GM23338 (cell line): ENCODE measurements around the gene WDR27. TPM values are rescaled to one million over a fixed set of nuclear protein-coding genes. Genes with fewer than 3 reads are reported as not detected.

Experiments
- ATAC-seq: fragments of 200-7000 bp; cut with Tn5 transposase; 3 replicates; pipeline ENCODE4 v1.9.1; 2020
- DNase-seq: peaks from one replicate; pipeline ENCODE4 v3.0.0-alpha.2; 2015; ENCODE audit warnings: low spot score
- H2AFZ ChIP-seq: fragments of 200-600 bp; sonication (generic); 2 replicates; pipeline ENCODE4 v1.8.0; 2016; ENCODE audit warnings: antibody characterized with exemption, mild to moderate bottlenecking, moderate library complexity
- H3F3A ChIP-seq: fragments of 200-600 bp; sonication (generic); replicated peaks from 2 replicates; pipeline ENCODE4 v1.8.0; 2017; ENCODE audit warnings: antibody characterized with exemption, mixed run types, low read depth
- H3K27ac ChIP-seq: fragments of 200-600 bp; sonication (generic); 2 replicates; pipeline ENCODE4 v1.6.1; 2016; ENCODE audit warnings: low read depth
- H3K27me3 ChIP-seq: fragments of 200-600 bp; sonication (generic); 2 replicates; pipeline ENCODE4 v1.8.0; 2016; ENCODE audit warnings: mild to moderate bottlenecking, mixed run types, moderate library complexity; ENCODE audit not compliant: insufficient read depth
- H3K36me3 ChIP-seq: fragments of 200-600 bp; sonication (generic); 2 replicates; pipeline ENCODE4 v1.8.0; 2016; ENCODE audit warnings: mild to moderate bottlenecking; ENCODE audit not compliant: insufficient read depth
- H3K4me1 ChIP-seq: fragments of 200-600 bp; sonication (generic); 2 replicates; pipeline ENCODE4 v1.8.0; 2016; ENCODE audit warnings: mild to moderate bottlenecking, moderate library complexity; ENCODE audit not compliant: insufficient read depth
- H3K4me2 ChIP-seq: fragments of 200-600 bp; sonication (generic); 2 replicates; pipeline ENCODE4 v1.7.1; 2017; ENCODE audit warnings: mixed run types
- H3K4me3 ChIP-seq: fragments of 200-600 bp; sonication (generic); 2 replicates; pipeline ENCODE4 v1.6.1; 2016; ENCODE audit warnings: mixed run types
- H3K79me2 ChIP-seq: fragments of 200-600 bp; sonication (generic); replicated peaks from 2 replicates; pipeline ENCODE4 v1.8.0; 2017; ENCODE audit warnings: mild to moderate bottlenecking; ENCODE audit not compliant: insufficient read depth
- H3K9me2 ChIP-seq: fragments of 200-600 bp; sonication (generic); 2 replicates; pipeline ENCODE4 v1.8.0; 2017; ENCODE audit not compliant: insufficient read depth
- H4K20me1 ChIP-seq: fragments of 200-600 bp; sonication (generic); replicated peaks from 2 replicates; pipeline ENCODE4 v1.8.0; 2017; ENCODE audit warnings: mild to moderate bottlenecking; ENCODE audit not compliant: insufficient read depth
- H3K27ac Mint-ChIP-seq: 2 replicates; pipeline ENCODE4 v1.8.0; 2020; ENCODE audit warnings: inconsistent platforms, mild to moderate bottlenecking, moderate library complexity, mixed read lengths
- H3K27me3 Mint-ChIP-seq: 3 replicates; pipeline ENCODE4 v1.8.0; 2022; ENCODE audit warnings: low read depth, mild to moderate bottlenecking, moderate library complexity, mixed read lengths, inconsistent platforms; ENCODE audit not compliant: insufficient read depth, poor library complexity
- H3K36me3 Mint-ChIP-seq: 3 replicates; pipeline ENCODE4 v1.8.0; 2021; ENCODE audit warnings: low read depth, mild to moderate bottlenecking, inconsistent platforms, moderate library complexity, mixed read lengths
- H3K4me1 Mint-ChIP-seq: 3 replicates; pipeline ENCODE4 v1.8.0; 2020; ENCODE audit warnings: mild to moderate bottlenecking, inconsistent platforms, mixed read lengths
- H3K4me3 Mint-ChIP-seq: 3 replicates; pipeline ENCODE4 v1.8.0; 2021; ENCODE audit warnings: moderate library complexity, mild to moderate bottlenecking, inconsistent platforms, mixed read lengths
- H3K9me3 Mint-ChIP-seq: 3 replicates; pipeline ENCODE4 v1.8.0; 2020; ENCODE audit warnings: moderate library complexity, mild to moderate bottlenecking, inconsistent platforms, mixed read lengths
- EZH2 ChIP-seq: fragments of 200-600 bp; sonication (generic); IDR thresholded peaks from one replicate; pipeline ENCODE4 v1.8.0; 2017; ENCODE audit warnings: antibody characterized with exemption, mild to moderate bottlenecking, low read depth; ENCODE audit not compliant: unreplicated experiment
- EZH2phosphoT487 ChIP-seq: fragments of 200-600 bp; sonication (generic); IDR thresholded peaks from one replicate; pipeline ENCODE4 v1.8.1; 2018; ENCODE audit warnings: antibody characterized with exemption; ENCODE audit not compliant: unreplicated experiment
- JUNB ChIP-seq: IDR thresholded peaks from one replicate; pipeline ENCODE4 v1.6.1; 2016; ENCODE audit warnings: antibody characterized with exemption; ENCODE audit not compliant: unreplicated experiment
- NANOG ChIP-seq: IDR thresholded peaks from 2 replicates; pipeline ENCODE4 v1.6.1; 2016; ENCODE audit warnings: antibody characterized with exemption, borderline replicate concordance
- POLR2AphosphoS5 ChIP-seq: IDR thresholded peaks from 2 replicates; pipeline ENCODE4 v1.6.1; 2016; ENCODE audit warnings: antibody characterized with exemption, low read depth
- STAT1 ChIP-seq: IDR thresholded peaks from one replicate; pipeline ENCODE4 v1.6.1; 2016; ENCODE audit warnings: antibody characterized with exemption; ENCODE audit not compliant: unreplicated experiment
- ZNF331 ChIP-seq: fragments of 250-450 bp; sonication (Bioruptor Pico); IDR thresholded peaks from 2 replicates; pipeline ENCODE4 v1.5.0; 2020; ENCODE audit warnings: low read depth, mild to moderate bottlenecking, moderate library complexity
- polyA plus RNA-seq: library from polyadenylated mRNA; unstranded; fragments of >200 nt; fragmentation: Nextera tagmentation; extraction: Ambion mirVana; gene quantifications from 2 replicates; pipeline ENCODE4 v1.2.1, GENCODE V29; 2016
- total RNA-seq: library from RNA; depleted of rRNA; stranded (reverse); fragments of >200 nt; shearing (Covaris generic); gene quantifications from 2 replicates; pipeline ENCODE4 v1.2.3, GENCODE V29; 2014
- TF ChIP-seq, protein P1 (sequence below): IDR thresholded peaks from 2 replicates; pipeline ENCODE4 v1.6.1; 2016; ENCODE audit warnings: antibody characterized with exemption
- TF ChIP-seq, protein P2 (sequence below): fragments of 250-450 bp; sonication (Bioruptor Pico); IDR thresholded peaks from 2 replicates; pipeline ENCODE4 v1.5.0; 2020; ENCODE audit warnings: mild to moderate bottlenecking, moderate library complexity
- TF ChIP-seq, protein P3 (sequence below), 2 experiments: fragments of 200-600 bp in 1 of 2; sonication (generic) in 1 of 2; conservative IDR thresholded peaks; 2 replicates each; pipeline versions ENCODE4 v1.5.1 to v1.6.1; 2016 to 2017; ENCODE audit warnings: antibody characterized with exemption in 2 of 2, low read depth in 2 of 2, mild to moderate bottlenecking in 2 of 2, moderate library complexity in 1 of 2
- TF ChIP-seq, protein P4 (sequence below): IDR thresholded peaks from one replicate; pipeline ENCODE4 v1.6.1; 2018; ENCODE audit warnings: antibody characterized with exemption; ENCODE audit not compliant: unreplicated experiment

WDR27 gene
- total and polyA plus RNA-seq, 2 experiments from 2014 or later = 55.3 to 80.4 TPM

DNA sequence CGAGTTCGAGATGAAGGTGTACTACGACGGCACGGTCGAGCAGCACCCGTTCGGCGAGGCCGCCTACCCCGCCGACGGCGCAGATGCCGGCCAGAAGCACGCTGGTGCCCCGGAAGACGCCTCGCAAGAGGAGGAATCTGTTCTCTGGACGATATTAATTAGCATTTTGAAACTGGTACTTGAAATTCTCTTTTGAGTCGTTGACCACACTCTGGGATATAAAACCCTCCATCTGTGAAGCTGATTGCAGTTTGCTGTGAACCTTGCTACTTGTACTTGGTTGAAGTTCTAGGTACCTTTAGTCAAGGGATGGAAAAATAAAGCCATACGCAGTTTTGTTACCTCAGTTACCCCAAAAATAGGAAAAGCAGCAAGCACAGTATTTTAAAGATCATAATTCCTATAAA is 1.0 kb upstream of the WDR27 start:
- Mint-ChIP-seq H3K4me3 (peak overlapping the region; percentile 90), H3K9me3 (no peaks in the 10 kb centered on the region; the same call in 2 of the 3 replicates), H3K36me3 (peaks cover 30% of the 10 kb centered on the region), H3K27me3 (no peaks in the 10 kb centered on the region), H3K27ac (peak overlapping the region; percentile 90), H3K4me1 (peaks cover 27% of the 10 kb centered on the region)
- Histone ChIP-seq H2AFZ (no peak overlapping the region), H3K9me2 (no peaks in the 10 kb centered on the region), H3K27me3 (no peaks in the 10 kb centered on the region), H3F3A (no peaks in the 10 kb centered on the region), H3K4me1 (peaks cover 17% of the 10 kb centered on the region), H3K36me3 (no peaks in the 10 kb centered on the region), H3K4me2 (peak overlapping the region; percentile 89), H3K79me2 (peaks cover 61% of the 10 kb centered on the region), H4K20me1 (peaks cover 4% of the 10 kb centered on the region), H3K27ac (no peak overlapping the region), H3K4me3 (peak overlapping the region; percentile 92)
- TF ChIP-seq JUNB (no peak), NANOG (no peak), ZNF331 (CRISPR knock-in tag) (no peak), POLR2AphosphoS5 (no peak), EZH2phosphoT487 (no peak), EZH2 (no peak), STAT1 (no peak)
- TF ChIP-seq, protein P1, sequence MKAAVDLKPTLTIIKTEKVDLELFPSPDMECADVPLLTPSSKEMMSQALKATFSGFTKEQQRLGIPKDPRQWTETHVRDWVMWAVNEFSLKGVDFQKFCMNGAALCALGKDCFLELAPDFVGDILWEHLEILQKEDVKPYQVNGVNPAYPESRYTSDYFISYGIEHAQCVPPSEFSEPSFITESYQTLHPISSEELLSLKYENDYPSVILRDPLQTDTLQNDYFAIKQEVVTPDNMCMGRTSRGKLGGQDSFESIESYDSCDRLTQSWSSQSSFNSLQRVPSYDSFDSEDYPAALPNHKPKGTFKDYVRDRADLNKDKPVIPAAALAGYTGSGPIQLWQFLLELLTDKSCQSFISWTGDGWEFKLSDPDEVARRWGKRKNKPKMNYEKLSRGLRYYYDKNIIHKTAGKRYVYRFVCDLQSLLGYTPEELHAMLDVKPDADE = no peak
- TF ChIP-seq, protein P2, sequence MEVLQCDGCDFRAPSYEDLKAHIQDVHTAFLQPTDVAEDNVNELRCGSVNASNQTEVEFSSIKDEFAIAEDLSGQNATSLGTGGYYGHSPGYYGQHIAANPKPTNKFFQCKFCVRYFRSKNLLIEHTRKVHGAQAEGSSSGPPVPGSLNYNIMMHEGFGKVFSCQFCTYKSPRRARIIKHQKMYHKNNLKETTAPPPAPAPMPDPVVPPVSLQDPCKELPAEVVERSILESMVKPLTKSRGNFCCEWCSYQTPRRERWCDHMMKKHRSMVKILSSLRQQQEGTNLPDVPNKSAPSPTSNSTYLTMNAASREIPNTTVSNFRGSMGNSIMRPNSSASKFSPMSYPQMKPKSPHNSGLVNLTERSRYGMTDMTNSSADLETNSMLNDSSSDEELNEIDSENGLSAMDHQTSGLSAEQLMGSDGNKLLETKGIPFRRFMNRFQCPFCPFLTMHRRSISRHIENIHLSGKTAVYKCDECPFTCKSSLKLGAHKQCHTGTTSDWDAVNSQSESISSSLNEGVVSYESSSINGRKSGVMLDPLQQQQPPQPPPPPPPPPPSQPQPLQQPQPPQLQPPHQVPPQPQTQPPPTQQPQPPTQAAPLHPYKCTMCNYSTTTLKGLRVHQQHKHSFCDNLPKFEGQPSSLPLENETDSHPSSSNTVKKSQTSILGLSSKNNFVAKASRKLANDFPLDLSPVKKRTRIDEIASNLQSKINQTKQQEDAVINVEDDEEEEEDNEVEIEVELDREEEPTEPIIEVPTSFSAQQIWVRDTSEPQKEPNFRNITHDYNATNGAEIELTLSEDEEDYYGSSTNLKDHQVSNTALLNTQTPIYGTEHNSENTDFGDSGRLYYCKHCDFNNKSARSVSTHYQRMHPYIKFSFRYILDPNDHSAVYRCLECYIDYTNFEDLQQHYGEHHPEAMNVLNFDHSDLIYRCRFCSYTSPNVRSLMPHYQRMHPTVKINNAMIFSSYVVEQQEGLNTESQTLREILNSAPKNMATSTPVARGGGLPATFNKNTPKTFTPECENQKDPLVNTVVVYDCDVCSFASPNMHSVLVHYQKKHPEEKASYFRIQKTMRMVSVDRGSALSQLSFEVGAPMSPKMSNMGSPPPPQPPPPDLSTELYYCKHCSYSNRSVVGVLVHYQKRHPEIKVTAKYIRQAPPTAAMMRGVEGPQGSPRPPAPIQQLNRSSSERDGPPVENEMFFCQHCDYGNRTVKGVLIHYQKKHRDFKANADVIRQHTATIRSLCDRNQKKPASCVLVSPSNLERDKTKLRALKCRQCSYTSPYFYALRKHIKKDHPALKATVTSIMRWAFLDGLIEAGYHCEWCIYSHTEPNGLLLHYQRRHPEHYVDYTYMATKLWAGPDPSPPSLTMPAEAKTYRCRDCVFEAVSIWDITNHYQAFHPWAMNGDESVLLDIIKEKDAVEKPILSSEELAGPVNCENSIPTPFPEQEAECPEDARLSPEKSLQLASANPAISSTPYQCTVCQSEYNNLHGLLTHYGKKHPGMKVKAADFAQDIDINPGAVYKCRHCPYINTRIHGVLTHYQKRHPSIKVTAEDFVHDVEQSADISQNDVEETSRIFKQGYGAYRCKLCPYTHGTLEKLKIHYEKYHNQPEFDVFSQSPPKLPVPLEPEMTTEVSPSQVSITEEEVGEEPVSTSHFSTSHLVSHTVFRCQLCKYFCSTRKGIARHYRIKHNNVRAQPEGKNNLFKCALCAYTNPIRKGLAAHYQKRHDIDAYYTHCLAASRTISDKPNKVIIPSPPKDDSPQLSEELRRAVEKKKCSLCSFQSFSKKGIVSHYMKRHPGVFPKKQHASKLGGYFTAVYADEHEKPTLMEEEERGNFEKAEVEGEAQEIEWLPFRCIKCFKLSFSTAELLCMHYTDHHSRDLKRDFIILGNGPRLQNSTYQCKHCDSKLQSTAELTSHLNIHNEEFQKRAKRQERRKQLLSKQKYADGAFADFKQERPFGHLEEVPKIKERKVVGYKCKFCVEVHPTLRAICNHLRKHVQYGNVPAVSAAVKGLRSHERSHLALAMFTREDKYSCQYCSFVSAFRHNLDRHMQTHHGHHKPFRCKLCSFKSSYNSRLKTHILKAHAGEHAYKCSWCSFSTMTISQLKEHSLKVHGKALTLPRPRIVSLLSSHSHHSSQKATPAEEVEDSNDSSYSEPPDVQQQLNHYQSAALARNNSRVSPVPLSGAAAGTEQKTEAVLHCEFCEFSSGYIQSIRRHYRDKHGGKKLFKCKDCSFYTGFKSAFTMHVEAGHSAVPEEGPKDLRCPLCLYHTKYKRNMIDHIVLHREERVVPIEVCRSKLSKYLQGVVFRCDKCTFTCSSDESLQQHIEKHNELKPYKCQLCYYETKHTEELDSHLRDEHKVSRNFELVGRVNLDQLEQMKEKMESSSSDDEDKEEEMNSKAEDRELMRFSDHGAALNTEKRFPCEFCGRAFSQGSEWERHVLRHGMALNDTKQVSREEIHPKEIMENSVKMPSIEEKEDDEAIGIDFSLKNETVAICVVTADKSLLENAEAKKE (CRISPR knock-in tag) = no peak
- TF ChIP-seq, protein P3, sequence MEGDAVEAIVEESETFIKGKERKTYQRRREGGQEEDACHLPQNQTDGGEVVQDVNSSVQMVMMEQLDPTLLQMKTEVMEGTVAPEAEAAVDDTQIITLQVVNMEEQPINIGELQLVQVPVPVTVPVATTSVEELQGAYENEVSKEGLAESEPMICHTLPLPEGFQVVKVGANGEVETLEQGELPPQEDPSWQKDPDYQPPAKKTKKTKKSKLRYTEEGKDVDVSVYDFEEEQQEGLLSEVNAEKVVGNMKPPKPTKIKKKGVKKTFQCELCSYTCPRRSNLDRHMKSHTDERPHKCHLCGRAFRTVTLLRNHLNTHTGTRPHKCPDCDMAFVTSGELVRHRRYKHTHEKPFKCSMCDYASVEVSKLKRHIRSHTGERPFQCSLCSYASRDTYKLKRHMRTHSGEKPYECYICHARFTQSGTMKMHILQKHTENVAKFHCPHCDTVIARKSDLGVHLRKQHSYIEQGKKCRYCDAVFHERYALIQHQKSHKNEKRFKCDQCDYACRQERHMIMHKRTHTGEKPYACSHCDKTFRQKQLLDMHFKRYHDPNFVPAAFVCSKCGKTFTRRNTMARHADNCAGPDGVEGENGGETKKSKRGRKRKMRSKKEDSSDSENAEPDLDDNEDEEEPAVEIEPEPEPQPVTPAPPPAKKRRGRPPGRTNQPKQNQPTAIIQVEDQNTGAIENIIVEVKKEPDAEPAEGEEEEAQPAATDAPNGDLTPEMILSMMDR (conservative IDR thresholded peaks at IDR 0.05; ENCODE audit: low read depth in 2 of 2) = no peak
- TF ChIP-seq, protein P4, sequence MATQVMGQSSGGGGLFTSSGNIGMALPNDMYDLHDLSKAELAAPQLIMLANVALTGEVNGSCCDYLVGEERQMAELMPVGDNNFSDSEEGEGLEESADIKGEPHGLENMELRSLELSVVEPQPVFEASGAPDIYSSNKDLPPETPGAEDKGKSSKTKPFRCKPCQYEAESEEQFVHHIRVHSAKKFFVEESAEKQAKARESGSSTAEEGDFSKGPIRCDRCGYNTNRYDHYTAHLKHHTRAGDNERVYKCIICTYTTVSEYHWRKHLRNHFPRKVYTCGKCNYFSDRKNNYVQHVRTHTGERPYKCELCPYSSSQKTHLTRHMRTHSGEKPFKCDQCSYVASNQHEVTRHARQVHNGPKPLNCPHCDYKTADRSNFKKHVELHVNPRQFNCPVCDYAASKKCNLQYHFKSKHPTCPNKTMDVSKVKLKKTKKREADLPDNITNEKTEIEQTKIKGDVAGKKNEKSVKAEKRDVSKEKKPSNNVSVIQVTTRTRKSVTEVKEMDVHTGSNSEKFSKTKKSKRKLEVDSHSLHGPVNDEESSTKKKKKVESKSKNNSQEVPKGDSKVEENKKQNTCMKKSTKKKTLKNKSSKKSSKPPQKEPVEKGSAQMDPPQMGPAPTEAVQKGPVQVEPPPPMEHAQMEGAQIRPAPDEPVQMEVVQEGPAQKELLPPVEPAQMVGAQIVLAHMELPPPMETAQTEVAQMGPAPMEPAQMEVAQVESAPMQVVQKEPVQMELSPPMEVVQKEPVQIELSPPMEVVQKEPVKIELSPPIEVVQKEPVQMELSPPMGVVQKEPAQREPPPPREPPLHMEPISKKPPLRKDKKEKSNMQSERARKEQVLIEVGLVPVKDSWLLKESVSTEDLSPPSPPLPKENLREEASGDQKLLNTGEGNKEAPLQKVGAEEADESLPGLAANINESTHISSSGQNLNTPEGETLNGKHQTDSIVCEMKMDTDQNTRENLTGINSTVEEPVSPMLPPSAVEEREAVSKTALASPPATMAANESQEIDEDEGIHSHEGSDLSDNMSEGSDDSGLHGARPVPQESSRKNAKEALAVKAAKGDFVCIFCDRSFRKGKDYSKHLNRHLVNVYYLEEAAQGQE = no peak
- DNase-seq = no peak
- peak; percentile 25 for ATAC-seq
